NB4 (cell line): ENCODE measurements around the gene CARD9.
A peak's percentile ranks its signal among the peaks of the same experiment; 100 is the strongest.

Experiments used
- CTCF ChIP-seq: IDR thresholded peaks from one replicate; pipeline ENCODE4 v1.5.1; 2012; ENCODE audit warnings: low read depth, low read length
- POLR2A ChIP-seq: IDR thresholded peaks from 2 replicates; pipeline ENCODE4 v1.6.1; 2011; ENCODE audit warnings: mild to moderate bottlenecking; ENCODE audit not compliant: insufficient read length; ENCODE audit errors: extremely low read depth
- TF ChIP-seq, protein P1 (sequence below): IDR thresholded peaks from 2 replicates; pipeline ENCODE4 v1.6.1; 2011; ENCODE audit warnings: low read depth, low read length

- TF ChIP-seq CTCF (no peak), POLR2A (no peak)
- TF ChIP-seq, protein P1, sequence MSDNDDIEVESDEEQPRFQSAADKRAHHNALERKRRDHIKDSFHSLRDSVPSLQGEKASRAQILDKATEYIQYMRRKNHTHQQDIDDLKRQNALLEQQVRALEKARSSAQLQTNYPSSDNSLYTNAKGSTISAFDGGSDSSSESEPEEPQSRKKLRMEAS, result 0 out of 2 replicates have a peak, but pooled peaks have one; percentile 12
These were observed 25.9 kb upstream of the CARD9 start for GRCh38 chr9:136399176-136400037.
